ACC112 (cell line): ENCODE results near the gene RNASEH2B.

Experiments used
- H2AFZ ChIP-seq: fragments of 200-600 bp; sonication (generic); one replicate; pipeline ENCODE4 v1.6.0; 2017; ENCODE audit warnings: antibody characterized with exemption, low read length; ENCODE audit not compliant: unreplicated experiment
- H3K27ac ChIP-seq: fragments of 200-600 bp; sonication (generic); 2 replicates; pipeline ENCODE4 v1.5.1; 2014; ENCODE audit warnings: low read depth, mild to moderate bottlenecking, antibody characterized with exemption, low read length, moderate library complexity
- H3K27me3 ChIP-seq: fragments of 200-600 bp; sonication (generic); 2 replicates; pipeline ENCODE4 v1.6.1; 2014; ENCODE audit warnings: mild to moderate bottlenecking, antibody characterized with exemption, low read length, moderate library complexity, mixed read lengths; ENCODE audit not compliant: insufficient read depth
- H3K36me3 ChIP-seq: fragments of 200-600 bp; sonication (generic); 2 replicates; pipeline ENCODE4 v1.6.1; 2016; ENCODE audit warnings: mild to moderate bottlenecking, antibody characterized with exemption, low read length, moderate library complexity, mixed read lengths; ENCODE audit not compliant: insufficient read depth
- H3K4me1 ChIP-seq: fragments of 200-600 bp; sonication (generic); one replicate; pipeline ENCODE4 v1.6.1; 2016; ENCODE audit warnings: low read length, mixed read lengths; ENCODE audit not compliant: insufficient read depth, unreplicated experiment, control insufficient read depth
- H3K4me3 ChIP-seq: fragments of 200-600 bp; sonication (generic); 2 replicates; pipeline ENCODE4 v1.5.1; 2014; ENCODE audit warnings: mild to moderate bottlenecking, low read depth, low read length
- H3K79me2 ChIP-seq: fragments of 200-600 bp; sonication (generic); one replicate; pipeline ENCODE4 v1.6.0; 2016; ENCODE audit warnings: low read length; ENCODE audit not compliant: control insufficient read depth, unreplicated experiment, insufficient read depth

Gene RNASEH2B

DNA sequence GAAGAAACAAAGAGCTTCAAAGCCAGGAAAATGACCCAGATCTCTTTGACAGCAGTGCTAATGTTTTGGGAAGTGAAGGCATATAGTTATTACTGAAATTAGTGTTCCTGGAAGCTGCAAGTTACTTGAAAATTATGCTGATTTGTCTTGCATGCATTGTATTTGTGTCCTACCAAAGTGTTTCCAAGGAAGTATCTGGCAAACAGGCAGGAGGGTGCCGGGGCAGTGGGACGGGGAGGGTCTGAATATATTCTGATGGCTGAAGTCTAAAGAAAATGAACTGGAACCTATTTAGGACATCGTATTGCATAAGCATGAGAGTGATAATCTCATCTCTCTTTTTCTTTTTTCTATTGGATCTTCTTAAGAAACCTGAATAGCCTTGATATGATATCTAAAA lies 9.0 kb downstream of the RNASEH2B start:
- Histone ChIP-seq H3K4me3 (no peak overlapping the region), H3K27ac (no peak overlapping the region), H3K27me3 (no peaks in the 10 kb centered on the region), H3K36me3 (peaks cover 22% of the 10 kb centered on the region), H3K4me1 (peaks cover 8% of the 10 kb centered on the region), H2AFZ (no peak overlapping the region), H3K79me2 (peaks cover 64% of the 10 kb centered on the region)

DNA sequence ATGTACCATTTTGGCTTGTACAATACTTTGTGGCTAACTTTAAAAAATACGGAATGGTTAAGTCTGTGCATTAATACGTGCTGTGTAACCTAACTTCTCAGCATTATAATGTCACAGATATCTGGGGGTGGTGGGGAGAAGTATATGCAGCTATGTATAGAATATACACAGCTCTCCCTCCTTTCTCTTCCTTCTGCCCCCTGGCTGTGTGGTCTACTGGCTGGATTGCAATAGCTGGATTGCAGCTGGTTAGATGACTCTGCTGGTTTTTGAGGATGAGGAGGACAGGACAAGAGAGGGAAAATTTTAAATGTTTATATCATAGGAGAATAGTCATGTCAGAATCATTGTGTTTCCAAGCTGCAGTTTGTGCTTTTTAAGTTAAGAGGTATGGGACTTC lies 9.7 kb downstream of the RNASEH2B start:
- Histone ChIP-seq H3K4me1 (peaks cover 7% of the 10 kb centered on the region), H3K27me3 (no peaks in the 10 kb centered on the region), H2AFZ (no peak overlapping the region), H3K27ac (no peak overlapping the region), H3K4me3 (no peak overlapping the region), H3K36me3 (peaks cover 22% of the 10 kb centered on the region), H3K79me2 (peaks cover 60% of the 10 kb centered on the region)

DNA sequence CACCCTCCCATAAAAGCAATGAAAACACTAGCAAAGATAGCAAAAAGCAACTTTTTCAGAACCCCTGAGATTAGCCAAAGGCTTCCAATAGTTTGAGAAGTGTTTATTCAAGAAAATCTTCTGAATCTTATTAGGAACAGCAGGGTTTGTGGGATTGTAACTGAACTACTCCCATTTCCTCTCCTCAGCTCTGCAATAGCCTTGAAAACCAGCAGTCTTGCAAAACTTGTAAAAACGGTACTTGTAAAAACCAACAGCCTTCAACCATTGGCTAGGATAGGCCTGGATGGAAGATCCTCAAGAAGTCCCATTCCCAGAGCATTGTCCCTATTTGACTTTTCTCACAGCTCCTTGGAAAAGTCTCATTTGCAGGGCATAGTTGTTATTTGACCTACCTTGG lies 12.1 kb downstream of the RNASEH2B start:
- Histone ChIP-seq H3K36me3 (peaks cover 26% of the 10 kb centered on the region), H2AFZ (no peak overlapping the region), H3K4me3 (no peak overlapping the region), H3K27me3 (no peaks in the 10 kb centered on the region), H3K27ac (no peak overlapping the region), H3K79me2 (peaks cover 56% of the 10 kb centered on the region), H3K4me1 (no peaks in the 10 kb centered on the region)

DNA sequence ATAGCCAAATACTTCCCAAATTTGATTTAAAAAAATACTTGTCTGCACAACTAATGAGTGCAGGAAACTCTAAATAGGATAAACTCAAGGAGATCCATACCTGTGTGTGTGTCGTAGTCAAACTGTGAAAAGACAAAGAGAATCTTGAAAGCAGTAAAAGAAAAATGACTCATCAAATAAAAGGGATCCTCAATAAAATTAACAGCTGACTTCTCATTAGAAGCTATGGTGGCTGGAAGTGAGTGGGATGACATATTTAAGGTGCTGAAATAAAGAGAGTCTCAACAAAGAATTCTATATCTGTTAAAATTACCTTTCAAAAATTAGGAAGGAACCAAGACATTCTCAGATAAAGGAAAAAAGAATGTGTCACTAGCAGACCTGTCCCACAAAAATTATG lies 13.7 kb downstream of the RNASEH2B start:
- Histone ChIP-seq H3K36me3 (peaks cover 26% of the 10 kb centered on the region), H3K79me2 (peaks cover 44% of the 10 kb centered on the region)

DNA sequence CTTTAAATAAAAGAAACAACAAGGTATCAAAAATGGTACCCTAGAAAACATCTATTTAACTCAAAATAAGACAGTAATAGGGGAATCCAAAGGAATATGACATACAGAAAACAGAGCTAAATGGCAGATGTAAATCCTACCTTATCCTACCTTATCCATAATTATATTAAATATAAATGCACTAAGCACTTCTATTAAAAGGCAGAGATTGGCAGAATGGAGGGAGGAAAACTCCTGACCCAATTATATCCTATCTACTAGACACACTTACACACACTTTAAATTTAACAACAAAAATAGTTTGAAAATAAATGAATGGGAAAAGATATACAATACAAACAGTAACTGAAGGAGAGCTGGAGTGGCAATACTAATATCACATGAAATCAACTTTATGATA lies 14.4 kb downstream of the RNASEH2B start:
- Histone ChIP-seq H3K4me3 (no peak overlapping the region), H3K79me2 (peaks cover 36% of the 10 kb centered on the region)

More for the DNA sequence above, 13.7 kb downstream of the RNASEH2B start:
- no peaks in the 10 kb centered on the region for H3K27me3 ChIP-seq
- no peak overlapping the region for H3K27ac ChIP-seq
- H3K4me1 ChIP-seq: no peaks in the 10 kb centered on the region
- no peak overlapping the region for H3K4me3 ChIP-seq
- H2AFZ ChIP-seq: no peak overlapping the region

DNA sequence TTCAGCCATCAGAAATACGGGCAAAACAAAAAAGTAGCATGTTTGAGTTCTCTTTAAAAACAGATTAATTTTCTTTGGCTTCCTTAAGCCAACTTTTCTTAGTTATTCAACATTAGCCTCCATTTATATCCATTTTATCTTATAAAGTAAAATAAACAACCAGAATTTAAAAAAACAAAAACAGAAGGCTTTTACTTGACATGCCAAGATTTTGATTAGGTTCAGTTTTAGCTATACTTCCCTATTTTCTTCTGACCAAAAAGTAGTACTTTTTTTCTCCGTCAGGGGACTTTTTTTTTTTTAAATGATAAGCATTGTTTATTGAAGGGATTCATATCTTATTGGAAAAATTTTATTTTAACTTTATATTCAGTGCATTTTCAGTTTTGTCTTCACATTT lies 18.1 kb downstream of the RNASEH2B start:
- Histone ChIP-seq H2AFZ (no peak overlapping the region), H3K27me3 (no peaks in the 10 kb centered on the region), H3K4me3 (no peak overlapping the region), H3K36me3 (peaks cover 7% of the 10 kb centered on the region), H3K4me1 (no peaks in the 10 kb centered on the region), H3K79me2 (peaks cover 18% of the 10 kb centered on the region), H3K27ac (no peak overlapping the region)

More for the DNA sequence above, 14.4 kb downstream of the RNASEH2B start:
- H3K27ac ChIP-seq: no peak overlapping the region
- peaks cover 26% of the 10 kb centered on the region for H3K36me3 ChIP-seq
- H3K4me1 ChIP-seq: no peaks in the 10 kb centered on the region
- no peaks in the 10 kb centered on the region for H3K27me3 ChIP-seq
- H2AFZ ChIP-seq: no peak overlapping the region

DNA sequence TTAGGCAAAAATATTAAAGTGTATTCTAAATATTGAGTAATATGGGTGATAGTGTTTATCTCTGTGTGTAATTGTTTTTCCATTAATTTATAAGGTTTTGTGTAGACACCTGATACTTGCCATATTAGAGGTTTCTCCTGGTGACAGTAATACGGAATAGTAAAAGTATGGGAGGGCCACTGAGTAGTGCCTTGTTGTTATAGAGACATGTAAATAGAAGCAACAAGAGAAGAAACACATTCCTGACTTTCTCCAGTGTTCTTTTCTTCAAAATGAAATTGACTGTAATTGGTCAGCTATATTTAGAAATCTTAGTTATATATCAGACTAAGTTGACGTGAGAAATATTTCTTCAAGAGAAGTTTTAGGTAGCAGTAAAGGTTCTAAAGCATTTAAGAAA lies 18.5 kb downstream of the RNASEH2B start:
- Histone ChIP-seq H2AFZ (no peak overlapping the region), H3K36me3 (peaks cover 9% of the 10 kb centered on the region; the same call in 1 of the 2 replicates), H3K4me1 (no peaks in the 10 kb centered on the region), H3K4me3 (no peak overlapping the region), H3K27ac (no peak overlapping the region), H3K79me2 (peaks cover 18% of the 10 kb centered on the region), H3K27me3 (no peaks in the 10 kb centered on the region)

DNA sequence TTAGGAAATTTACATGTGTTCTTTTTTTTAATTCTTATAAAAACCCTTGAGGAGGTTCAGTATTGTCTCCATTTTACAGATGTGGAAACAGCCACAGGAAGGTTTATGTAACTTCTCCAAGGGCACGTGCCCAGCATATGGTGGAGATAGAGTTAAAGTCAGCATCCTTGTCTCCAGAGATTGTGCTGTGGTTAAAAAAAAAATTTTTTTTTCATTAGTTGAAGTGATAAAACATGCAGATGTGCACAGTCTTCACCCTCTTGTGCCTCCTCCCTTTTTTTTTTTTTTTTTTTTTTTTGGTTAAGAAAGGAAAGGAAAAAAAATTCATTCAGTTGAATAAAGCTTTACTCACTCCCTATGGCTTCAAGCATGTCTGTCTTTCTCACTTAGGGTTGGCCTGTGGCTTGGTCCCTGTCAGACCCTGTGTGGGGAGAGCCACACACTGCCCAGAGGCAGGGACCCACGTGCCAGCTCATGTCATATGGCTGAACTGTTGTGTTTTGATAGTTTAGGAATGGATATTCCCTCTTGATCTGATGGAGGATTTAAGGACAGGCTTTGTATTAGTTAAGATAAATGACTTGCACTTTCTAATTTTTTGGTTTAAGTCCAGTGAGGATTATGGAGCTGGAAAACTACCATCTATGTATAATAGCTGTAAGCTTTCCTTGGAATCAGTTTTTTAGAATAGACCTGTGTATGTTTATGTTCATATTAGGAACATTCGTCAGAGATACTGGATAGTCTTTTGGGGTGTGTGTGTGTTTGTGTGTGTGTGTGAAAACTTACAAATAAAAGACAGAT lies 19.3 kb downstream of the RNASEH2B start:
- Histone ChIP-seq H3K4me3 (no peak overlapping the region), H3K27ac (no peak overlapping the region), H3K27me3 (no peaks in the 10 kb centered on the region), H3K79me2 (peaks cover 18% of the 10 kb centered on the region), H2AFZ (no peak overlapping the region), H3K36me3 (peaks cover 10% of the 10 kb centered on the region), H3K4me1 (no peaks in the 10 kb centered on the region)

DNA sequence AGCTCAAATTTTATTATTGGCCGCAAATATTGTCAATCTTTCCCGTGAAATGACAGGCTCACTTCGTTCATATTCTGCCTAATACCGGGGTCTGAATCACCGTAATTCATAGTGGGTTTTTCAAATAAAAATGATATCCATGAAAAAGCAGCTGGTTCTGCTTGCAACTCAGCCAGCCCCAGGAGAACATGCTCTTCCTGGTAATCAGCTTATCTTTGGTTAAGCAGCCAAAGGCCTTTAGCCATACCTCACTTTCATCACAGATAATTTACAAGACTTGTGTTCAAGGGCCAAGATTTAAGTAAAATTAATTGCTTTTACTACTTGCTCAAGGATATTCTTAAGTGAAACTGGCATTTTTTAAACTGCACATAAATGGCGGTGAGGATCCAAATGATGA lies 22.5 kb downstream of the RNASEH2B start:
- H2AFZ ChIP-seq: no peak overlapping the region
- no peaks in the 10 kb centered on the region for H3K79me2 ChIP-seq
- no peak overlapping the region for H3K27ac ChIP-seq
- peaks cover 18% of the 10 kb centered on the region for H3K36me3 ChIP-seq
- no peaks in the 10 kb centered on the region for H3K4me1 ChIP-seq
- H3K4me3 ChIP-seq: no peak overlapping the region
- no peaks in the 10 kb centered on the region for H3K27me3 ChIP-seq

DNA sequence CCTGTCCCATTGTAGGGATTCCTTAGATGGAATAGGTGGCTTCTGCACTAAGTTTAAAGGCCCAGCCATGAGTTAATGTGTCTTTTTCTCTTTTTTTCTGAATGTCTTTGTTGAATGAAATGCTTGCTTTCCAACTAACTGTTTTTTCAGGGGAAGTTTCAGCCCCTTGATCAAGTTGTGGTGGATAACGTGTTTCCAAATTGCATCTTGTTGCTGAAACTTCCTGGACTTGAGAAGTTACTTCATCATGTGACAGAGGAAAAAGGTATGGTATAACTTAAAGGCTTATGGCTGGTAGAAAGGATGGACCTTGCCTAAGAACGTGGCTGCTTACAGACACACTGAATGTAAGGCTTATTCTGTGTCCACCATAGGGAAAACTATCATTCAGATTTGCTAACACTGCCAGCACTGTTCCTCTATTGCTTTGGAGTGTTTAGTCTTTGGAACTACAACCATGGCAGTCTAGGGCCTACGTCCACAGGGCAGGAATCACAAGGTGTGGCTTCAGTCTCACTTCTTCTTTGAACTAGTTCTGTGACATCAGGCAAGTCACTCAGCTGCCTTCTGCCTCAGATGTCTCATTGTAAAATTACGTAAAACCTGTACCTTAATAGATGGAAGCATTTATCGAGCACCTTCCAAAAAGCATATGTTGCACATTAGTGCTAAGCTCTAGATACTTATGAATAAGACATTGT lies 25.3 kb downstream of the RNASEH2B start:
- Histone ChIP-seq H3K79me2 (no peaks in the 10 kb centered on the region), H2AFZ (no peak overlapping the region), H3K4me3 (no peak overlapping the region), H3K4me1 (no peaks in the 10 kb centered on the region), H3K27ac (no peak overlapping the region), H3K27me3 (no peaks in the 10 kb centered on the region), H3K36me3 (peaks cover 29% of the 10 kb centered on the region)

DNA sequence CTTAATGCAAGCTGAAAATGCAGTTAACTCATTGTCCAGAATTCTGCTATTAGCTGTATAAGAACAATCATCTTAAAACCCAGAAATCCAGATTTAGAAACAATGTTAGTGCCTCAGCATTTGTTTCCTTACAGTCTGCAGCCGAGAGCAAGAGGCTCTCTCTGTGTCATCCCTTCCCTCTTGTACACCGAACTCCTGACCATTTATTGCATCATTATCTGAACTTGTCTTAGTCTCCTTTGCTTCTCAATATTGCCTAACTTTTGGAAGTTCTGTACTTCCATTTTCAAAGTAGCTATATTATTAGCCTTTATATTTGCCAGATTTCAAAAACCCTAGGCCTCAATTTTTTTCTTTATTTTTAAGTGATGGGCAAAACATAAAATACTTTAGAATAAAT lies 27.1 kb downstream of the RNASEH2B start:
- no peaks in the 10 kb centered on the region for H3K79me2 ChIP-seq
- no peaks in the 10 kb centered on the region for H3K27me3 ChIP-seq
- no peak overlapping the region for H2AFZ ChIP-seq
- no peaks in the 10 kb centered on the region for H3K4me1 ChIP-seq
- no peak overlapping the region for H3K4me3 ChIP-seq
- H3K27ac ChIP-seq: no peak overlapping the region
- H3K36me3 ChIP-seq: peaks cover 30% of the 10 kb centered on the region
